ENCODE results near the gene GRID2. TPM values are rescaled to one million over a fixed set of nuclear protein-coding genes. Genes with fewer than 3 reads are reported as not detected.

Gene GRID2
- total RNA-seq, 1 donor from 2014 or later, result 0.17 TPM

GRCh38 chr4:92255920-92256244 lies 47.9 kb upstream of the GRID2 start:
- no peaks in the 10 kb centered on the region for H4K20me1 ChIP-seq (ENCODE audit: low read depth)
- no peak for TF ChIP-seq EZH2phosphoT487 (IDR thresholded peaks at IDR 0.05)
- no peak for TF ChIP-seq EZH2 (IDR thresholded peaks at IDR 0.05)
- no peak for TF ChIP-seq CTCF (IDR thresholded peaks at IDR 0.05)
- Mint-ChIP-seq H3K4me1 (no peaks in the 10 kb centered on the region), H3K36me3 (no peaks in the 10 kb centered on the region), H3K9me3 (peaks cover 23% of the 10 kb centered on the region), H3K27ac (no peak overlapping the region), H3K27me3 (ENCODE audit: insufficient read depth, low read depth) (no peaks in the 10 kb centered on the region), H3K4me3 (no peak overlapping the region)
- H3K27me3 ChIP-seq, result no peaks in the 10 kb centered on the region
- H3K79me2 ChIP-seq (ENCODE audit: low read depth), result no peaks in the 10 kb centered on the region
- H3K4me1 ChIP-seq, result no peaks in the 10 kb centered on the region
- H3K9me3 ChIP-seq (ENCODE audit: low read depth), result no peaks in the 10 kb centered on the region
- H3K9ac ChIP-seq, result no peak overlapping the region
- H3F3A ChIP-seq (ENCODE audit: low read depth), result no peaks in the 10 kb centered on the region
- no peak overlapping the region for H3K4me2 ChIP-seq
- H3K27ac ChIP-seq, result no peak overlapping the region
- no peak for DNase-seq (ENCODE audit: low spot score)
- no peak overlapping the region for H3K4me3 ChIP-seq
- no peaks in the 10 kb centered on the region for H3K36me3 ChIP-seq
- H2AFZ ChIP-seq (replicated peaks), result no peak overlapping the region

GRCh38 chr4:92257931-92258857 lies 45.6 kb upstream of the GRID2 start:
- H3K27me3 Mint-ChIP-seq (ENCODE audit: insufficient read depth, low read depth), result no peaks in the 10 kb centered on the region
- no peaks in the 10 kb centered on the region for H3K79me2 ChIP-seq (ENCODE audit: low read depth)
- H3K9ac ChIP-seq, result no peak overlapping the region
- TF ChIP-seq EZH2 (IDR thresholded peaks at IDR 0.05) (no peak), EZH2phosphoT487 (IDR thresholded peaks at IDR 0.05) (no peak), CTCF (IDR thresholded peaks at IDR 0.05) (no peak)
- no peaks in the 10 kb centered on the region for H3K4me1 Mint-ChIP-seq
- no peaks in the 10 kb centered on the region for H3K27me3 ChIP-seq
- H3K4me1 ChIP-seq, result no peaks in the 10 kb centered on the region
- H3K9me3 Mint-ChIP-seq, result peaks cover 13% of the 10 kb centered on the region
- H3F3A ChIP-seq (ENCODE audit: low read depth), result no peaks in the 10 kb centered on the region
- no peak overlapping the region for H3K27ac ChIP-seq
- no peaks in the 10 kb centered on the region for H3K36me3 Mint-ChIP-seq
- no peaks in the 10 kb centered on the region for H4K20me1 ChIP-seq (ENCODE audit: low read depth)
- H3K9me3 ChIP-seq (ENCODE audit: low read depth), result no peaks in the 10 kb centered on the region
- no peak for DNase-seq (ENCODE audit: low spot score)
- H3K27ac Mint-ChIP-seq, result no peak overlapping the region
- H3K36me3 ChIP-seq, result no peaks in the 10 kb centered on the region
- H3K4me3 Mint-ChIP-seq, result no peak overlapping the region
- H3K4me3 ChIP-seq, result no peak overlapping the region
- H3K4me2 ChIP-seq, result no peak overlapping the region
- H2AFZ ChIP-seq (replicated peaks), result no peak overlapping the region

- no peak overlapping the region for H3K4me2 ChIP-seq
- no peaks in the 10 kb centered on the region for H3K4me1 ChIP-seq
- H3K27me3 ChIP-seq, result no peaks in the 10 kb centered on the region
- peaks cover under 1% of the 10 kb centered on the region for H3K9me3 Mint-ChIP-seq
- no peak overlapping the region for H2AFZ ChIP-seq (replicated peaks)
- H3K9me3 ChIP-seq (ENCODE audit: low read depth), result no peaks in the 10 kb centered on the region
- H3K79me2 ChIP-seq (ENCODE audit: low read depth), result no peaks in the 10 kb centered on the region
- H4K20me1 ChIP-seq (ENCODE audit: low read depth), result no peaks in the 10 kb centered on the region
- no peak for DNase-seq (ENCODE audit: low spot score)
- no peak overlapping the region for H3K9ac ChIP-seq
- H3K4me3 ChIP-seq, result no peak overlapping the region
- H3K27ac ChIP-seq, result no peak overlapping the region
- H3K36me3 Mint-ChIP-seq, result no peaks in the 10 kb centered on the region
- H3K27me3 Mint-ChIP-seq (ENCODE audit: insufficient read depth, low read depth), result no peaks in the 10 kb centered on the region
- H3K27ac Mint-ChIP-seq, result no peak overlapping the region
- no peaks in the 10 kb centered on the region for H3K4me1 Mint-ChIP-seq
- no peak for TF ChIP-seq EZH2 (IDR thresholded peaks at IDR 0.05)
- no peak for TF ChIP-seq CTCF (IDR thresholded peaks at IDR 0.05)
- TF ChIP-seq EZH2phosphoT487 (IDR thresholded peaks at IDR 0.05), result no peak
- H3K36me3 ChIP-seq, result no peaks in the 10 kb centered on the region
- H3K4me3 Mint-ChIP-seq, result no peak overlapping the region
- H3F3A ChIP-seq (ENCODE audit: low read depth), result no peaks in the 10 kb centered on the region
Measured at GRCh38 chr4:92261256-92261655, 42.5 kb upstream of the GRID2 start.
